NCI-H1694 (cell line): ENCODE data around the gene ACP5.
"Not testable (repeated sequence)": the region's sequence is repeated elsewhere in the genome, so short reads cannot be mapped to it uniquely, and the experiment has no call there.

Experiments used
- DNase-seq: peaks from one replicate; lab custom pipeline; 2025; lab: John Stamatoyannopoulos, UW

ACP5 gene

DNA sequence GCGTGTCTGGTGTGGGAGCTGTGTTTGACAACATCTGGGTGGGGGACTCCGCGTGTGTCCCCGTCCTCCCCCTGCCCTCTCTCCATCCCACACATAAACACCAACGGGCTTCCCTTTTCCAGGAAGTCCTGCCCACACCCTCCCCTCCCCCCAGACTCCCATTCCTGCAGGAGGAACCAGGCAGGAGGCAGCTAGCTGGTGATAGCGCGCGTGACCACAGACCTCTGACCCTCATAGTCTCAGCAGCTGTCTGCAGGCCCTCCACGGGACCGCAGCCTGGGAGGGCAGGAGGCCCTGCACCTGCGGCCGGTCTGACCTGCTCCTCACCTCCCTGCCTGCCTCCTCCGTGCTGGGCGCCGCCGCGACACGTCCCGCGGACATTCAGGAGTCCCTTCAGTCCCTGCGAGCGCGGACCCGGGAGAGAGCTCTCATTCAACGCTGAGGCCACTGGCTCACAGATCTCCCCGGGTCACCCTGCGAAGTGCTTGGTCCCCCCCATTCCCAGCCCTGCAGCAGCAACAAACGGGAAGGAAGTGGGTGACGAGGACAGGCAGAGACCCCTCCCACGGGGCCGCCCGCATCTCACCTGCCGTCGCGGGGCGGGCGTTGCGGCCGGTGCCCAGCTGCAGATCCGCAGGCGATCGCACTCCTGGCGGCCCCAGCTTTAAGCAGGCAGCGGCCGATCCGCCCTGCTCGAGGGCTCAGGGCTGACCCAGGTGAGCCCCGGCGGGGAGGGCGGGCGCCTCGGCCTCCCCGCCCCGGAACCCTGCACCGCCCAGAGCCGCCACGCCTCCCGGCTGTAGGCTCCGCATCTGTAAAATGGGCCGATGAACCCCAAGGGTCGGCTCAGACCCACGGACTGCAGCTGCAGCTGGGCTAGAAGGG is 1.1 kb upstream of the ACP5 start:
- DNase-seq, result no peak

DNA sequence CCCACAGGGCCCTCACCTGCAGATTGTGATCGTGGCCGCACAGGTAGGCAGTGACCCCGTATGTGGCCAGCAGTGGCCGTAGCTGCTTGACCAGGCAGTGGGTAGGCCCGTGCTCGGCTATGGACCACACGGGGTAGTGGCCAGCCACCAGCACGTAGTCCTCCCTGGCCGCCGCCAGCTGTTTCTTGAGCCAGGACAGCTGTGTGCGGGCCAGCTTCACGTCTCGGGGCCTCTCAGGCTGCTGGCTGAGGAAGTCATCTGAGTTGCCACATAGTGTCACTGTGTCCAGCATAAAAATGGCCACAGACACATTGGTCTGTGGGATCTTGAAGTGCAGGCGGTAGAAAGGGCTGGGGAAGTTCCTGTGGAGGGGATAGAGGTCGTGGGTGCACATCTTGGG is 1.2 kb downstream of the ACP5 start:
- no peak for DNase-seq

DNA sequence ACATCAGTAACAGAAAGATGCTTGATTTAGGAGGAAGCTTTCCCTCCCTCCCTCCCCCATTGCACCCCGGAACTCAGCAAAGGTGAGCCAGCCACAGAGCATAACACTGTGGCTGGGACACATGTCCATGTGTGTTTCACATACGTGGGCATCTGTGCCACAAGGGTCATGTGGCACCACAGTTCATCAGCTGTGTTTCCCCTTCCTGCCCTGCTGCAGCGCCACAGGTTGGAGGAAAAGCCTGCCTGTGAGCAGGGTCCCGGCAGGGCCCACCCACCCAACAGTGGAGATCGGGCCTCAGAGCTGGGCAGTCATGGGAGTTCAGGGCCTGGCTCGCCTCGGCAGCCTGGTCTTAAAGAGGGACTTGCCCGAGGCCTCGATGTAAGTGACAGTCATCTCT is 2.8 kb downstream of the ACP5 start:
- no peak for DNase-seq

DNA sequence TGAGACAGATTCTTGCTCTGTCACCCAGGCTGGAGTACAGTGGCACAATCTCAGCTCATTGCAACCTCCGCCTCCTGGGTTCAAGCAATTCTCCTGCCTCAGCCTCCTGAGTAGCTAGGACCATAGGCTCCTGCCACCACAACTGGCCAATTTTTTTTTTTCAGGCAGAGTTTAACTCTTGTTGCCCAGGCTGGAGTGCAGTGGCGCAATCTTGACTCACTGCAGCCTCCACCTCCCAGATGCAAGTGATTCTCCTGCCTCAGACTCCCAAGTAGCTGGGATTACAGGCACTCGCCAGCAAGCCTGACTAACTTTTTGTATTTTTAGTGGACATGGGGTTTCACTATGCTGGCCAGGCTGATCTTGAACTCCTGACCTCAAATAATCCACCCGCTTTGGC is 3.7 kb downstream of the ACP5 start:
- DNase-seq, result not testable (repeated sequence)

DNA sequence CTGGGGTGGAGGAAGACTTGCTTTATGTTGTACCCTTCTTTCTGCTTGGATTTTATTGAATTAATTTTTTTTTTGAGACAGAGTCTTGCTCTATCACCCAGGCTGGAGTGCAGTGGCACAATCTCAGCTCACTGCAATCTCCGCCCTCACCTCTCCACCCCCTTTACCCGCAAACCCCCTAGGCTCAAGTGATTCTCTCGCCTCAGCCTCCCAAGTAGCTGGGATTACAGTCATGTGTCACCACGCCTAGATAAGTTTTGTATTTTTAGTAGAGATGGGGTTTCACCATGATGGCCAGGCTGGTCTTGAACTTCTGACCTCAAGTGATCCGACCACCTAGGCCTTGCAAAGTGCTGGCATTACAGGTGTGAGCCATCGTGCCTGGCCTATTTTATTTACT is 4.1 kb downstream of the ACP5 start:
- not testable (repeated sequence) for DNase-seq

DNA sequence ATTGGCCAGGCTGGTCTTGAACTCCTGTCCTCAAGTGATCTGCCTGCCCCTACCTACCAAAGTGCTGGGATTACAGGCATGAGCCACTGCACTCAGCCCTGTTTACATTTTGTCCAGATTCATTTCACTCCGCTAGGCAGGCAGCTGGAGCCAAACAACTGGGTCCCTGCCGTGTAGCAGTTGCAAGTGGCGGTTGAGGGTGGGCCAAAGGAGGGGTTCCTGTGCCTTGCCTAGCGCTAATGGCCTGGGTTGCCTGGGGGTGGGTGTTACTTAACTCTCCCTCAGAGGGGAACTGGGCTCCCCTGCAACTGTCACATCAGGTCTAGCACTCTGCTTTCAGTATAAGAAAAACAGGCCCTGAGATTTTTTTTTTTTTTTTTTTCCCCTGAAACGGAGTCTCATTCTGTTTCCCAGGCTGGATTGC is 7.4 kb downstream of the ACP5 start:
- no peak for DNase-seq

DNA sequence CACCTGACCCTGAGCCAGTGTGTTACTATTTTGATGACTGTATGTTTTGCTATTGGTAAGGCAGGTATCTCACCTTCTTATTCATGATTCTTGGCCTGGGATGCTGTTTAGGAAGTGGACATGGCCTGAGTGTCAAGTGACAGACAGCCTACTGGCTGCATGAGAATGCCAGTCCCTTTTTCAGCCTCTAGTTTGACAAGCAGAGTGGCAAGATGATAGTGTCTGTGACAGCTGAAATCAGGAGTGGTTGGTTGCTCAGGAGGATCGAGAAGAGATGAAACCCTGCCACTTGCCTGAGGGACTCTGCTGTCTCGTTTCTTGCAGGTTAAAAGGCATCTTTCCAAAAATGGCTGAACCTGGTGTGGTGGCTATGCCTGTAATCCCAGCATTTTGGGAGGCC is 11.3 kb downstream of the ACP5 start:
- no peak for DNase-seq

DNA sequence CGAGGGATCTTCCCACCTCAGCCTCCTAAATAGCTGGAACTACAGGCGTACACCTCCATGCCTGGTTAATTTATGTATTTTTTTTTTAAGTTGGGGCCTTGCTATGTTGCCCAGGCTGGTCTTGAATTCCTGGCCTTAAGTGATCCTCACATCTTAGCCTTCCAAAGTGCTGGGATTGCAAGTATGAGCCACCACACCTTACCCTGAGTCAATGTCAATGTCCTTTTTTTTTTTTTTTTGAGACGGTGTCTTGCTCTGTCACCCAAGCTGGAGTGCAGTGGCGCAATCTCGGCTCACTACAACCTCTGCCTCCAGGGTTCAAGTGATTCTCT is 11.8 kb downstream of the ACP5 start:
- DNase-seq, result not testable (repeated sequence)

DNA sequence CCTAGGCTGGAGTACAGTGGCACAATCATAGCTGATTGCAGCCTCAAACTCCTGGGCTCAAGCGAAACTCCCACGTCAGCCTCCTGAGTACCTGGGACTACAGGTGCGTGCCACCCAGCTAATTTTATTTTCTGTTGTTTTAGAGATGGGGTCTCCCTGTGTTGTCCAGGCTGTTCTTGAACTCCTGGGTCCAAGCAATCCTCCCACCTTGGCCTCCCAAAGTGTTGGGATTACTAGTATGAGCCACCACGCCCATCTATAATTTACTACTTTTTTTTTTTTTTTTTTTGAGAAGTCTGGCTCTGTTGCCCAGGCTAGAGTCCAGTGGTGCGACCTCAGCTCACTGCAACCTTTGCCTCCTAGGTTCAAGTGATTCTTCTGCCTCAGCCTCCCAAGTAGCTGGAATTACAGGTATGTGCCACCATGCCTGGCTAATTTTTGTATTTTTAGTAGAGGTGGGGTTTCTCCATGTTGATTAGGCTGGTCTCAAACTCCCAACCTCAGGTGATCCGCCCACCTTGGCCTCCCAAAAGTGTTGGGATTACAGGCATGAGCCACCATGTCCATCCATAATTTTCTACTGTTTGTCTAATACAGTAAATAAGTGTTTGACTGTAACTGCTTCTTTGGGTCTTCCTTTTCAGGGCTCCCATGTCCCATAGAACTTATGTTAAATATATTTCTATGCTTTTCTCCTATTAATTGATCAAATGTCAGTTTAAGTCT is 13.2 kb downstream of the ACP5 start:
- not testable (repeated sequence) for DNase-seq

DNA sequence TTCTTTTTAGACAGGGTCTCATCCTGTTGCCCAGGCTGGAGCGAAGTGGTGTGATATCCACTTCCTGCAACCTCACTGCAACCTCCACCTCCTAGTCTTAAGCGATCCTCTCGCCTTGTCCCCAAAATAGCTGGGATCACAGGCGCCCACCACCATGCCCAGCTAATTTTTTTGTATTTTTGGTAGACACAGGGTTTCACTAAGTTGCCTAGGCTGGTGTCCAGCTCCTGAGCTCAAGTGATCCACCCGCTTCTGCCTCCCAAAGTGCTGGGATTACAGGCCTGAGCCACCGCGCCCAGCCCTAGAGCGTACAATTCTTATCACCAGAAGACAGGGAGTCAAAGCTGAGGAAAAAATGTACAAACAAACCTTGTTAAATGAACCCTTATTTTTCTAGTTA is 13.9 kb downstream of the ACP5 start:
- DNase-seq, result no peak

DNA sequence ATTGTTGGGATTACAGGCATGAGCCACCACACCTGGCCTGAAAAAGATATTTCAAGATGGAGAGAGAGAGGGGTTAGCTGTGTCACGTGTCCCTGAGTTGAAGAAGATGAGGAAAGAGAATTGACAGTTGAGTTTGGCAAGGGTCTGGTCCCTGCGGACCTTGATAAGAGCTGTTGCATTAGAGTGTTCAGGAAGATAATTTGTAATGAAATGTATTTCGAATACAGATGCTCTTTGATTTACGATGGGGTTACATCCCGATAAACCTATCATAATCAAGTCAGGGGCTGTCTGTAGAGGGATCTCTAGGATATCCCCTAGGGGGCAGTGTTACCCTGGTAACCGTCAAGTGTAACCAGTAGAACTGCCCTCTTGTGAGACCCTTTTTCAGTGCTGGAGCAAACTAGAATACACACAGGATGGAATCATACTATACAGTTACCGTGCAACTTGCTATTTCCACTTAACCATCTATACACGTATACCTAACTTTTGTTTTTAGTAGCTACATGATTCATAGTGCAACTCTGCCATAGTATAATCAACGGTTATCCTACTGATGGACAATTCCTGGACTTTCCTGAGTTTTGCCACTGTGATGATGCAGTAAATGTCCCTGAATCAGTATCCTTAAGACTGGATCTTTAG is 16.9 kb downstream of the ACP5 start:
- peak; percentile 82 for DNase-seq

DNA sequence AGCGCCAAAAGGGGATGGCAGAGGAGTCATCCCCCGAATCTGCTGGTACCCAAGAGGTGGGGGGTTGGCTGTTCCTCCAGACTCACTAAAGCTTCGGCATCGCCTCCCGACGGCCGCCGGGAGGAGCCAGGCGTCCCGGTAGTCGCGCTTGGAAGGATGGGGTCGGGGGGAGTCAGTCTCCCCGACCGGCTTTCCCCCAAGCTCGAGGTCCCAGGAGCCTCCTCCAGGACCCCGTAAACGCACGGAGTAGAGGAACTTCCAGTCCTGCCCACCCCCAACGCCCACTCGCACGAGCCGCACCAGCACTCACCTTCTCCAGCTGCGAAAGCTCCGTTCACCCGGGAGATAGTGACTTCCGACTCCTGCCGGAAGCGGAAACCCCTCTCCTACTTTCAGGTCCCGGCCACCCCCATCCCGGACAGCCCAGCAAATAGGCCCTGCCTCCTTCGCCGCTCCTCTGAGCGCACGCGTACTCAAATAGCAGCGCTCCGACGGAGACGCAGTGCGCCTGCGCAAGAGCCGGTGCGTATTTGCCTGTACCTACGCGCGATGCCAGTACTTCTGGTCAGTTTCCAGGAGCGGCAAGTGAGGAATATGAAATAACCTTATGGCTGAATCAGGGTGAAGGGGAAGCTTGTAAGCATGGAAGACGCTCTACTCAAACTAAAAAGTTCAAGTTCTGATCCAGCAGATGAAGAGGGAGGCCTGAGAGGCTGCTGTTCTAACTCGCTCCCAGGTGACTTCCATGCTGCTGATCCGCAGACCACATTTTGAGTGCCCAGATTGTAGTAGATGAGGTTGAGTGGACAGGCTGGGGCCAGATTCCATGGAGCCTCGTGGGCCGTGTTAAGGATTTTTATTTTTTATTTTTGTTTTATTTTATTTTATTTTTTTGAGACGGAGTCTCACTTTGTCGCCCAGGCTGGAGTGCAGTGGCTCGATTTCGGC is 18.3 kb downstream of the ACP5 start, which contains the start of gene ELOF1:
TSS of gene ELOF1 (minus strand) at position 350 of the 948 bp plus-strand sequence. CDS start 4,883 bp downstream, outside the sequence.
- DNase-seq, result peak; percentile 93

DNA sequence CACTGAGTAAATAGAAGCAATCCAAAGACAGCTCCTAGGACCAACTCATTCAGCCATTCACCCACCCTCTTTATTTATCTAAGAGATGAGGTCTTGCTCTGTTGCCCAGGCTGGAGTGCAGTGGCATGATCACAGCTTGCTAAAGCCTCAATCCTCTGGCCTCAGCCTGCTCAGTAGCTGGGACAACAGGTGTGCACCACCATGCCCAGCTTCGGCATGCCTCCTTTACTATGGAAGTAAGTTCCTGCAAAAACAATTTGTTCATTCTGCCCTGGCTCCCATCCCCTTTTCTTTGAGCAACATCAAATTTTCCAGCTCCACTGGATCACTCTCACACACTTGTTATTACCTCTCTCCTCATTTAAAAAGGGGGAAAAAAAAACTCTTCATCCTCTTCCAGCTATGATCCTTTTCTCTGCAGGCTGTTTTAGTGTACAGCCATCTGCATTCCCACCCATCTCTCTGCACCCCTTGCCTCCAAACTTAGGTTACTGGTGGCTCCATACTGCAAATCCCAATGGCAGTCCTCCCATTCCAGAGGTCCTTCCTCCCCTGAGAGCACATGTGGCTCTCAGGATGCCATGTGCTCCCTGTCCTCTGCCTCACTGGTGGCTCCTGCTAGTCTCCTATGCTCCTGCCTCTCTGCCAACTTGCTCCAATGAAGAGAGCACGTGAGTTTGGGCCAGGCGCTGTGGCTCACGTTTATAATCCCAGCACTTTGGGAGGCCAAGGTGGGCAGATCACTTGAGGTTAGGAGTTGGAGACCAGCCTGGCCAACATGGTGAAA is 20.6 kb downstream of the ACP5 start:
- no peak for DNase-seq

DNA sequence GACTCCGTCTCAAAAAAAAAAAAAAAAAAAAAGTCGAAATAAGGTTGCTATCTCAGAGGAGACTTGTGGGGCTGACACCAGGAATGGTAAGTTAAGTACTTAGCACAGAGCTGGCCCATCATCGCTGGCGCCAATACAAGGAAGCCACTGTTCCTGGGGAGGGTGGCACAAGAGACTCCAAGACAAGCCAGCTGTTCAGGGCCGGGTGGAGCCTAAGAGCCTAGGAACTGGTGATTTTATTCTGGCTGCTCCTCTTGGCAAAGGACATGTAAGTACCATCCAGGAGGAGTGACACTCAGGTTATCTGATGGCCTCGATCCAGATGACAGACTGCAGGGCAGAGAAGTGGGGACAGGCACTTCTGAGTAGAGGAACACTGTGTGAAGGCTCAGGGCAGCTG is 22.2 kb downstream of the ACP5 start:
- no peak for DNase-seq

DNA sequence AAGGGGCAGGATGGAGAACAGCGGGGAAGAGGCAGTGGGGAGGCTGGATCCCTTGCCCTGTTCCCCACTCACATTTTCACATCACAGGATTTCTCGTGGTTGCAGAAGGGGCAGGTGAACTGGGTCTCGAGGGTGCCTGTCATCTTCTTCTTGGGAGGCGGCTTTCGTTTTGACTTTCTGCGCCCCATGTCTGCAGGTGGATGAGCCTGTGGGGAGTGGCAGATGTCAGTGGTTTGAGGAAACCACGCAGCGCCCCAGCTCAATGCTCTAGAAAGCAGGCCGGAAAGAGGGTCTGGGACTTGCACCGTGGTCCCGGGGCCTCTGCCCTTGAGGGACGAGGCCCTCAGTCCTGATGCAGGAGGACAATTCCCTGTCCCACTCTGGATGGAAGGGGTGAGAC is 23.3 kb downstream of the ACP5 start:
- no peak for DNase-seq

DNA sequence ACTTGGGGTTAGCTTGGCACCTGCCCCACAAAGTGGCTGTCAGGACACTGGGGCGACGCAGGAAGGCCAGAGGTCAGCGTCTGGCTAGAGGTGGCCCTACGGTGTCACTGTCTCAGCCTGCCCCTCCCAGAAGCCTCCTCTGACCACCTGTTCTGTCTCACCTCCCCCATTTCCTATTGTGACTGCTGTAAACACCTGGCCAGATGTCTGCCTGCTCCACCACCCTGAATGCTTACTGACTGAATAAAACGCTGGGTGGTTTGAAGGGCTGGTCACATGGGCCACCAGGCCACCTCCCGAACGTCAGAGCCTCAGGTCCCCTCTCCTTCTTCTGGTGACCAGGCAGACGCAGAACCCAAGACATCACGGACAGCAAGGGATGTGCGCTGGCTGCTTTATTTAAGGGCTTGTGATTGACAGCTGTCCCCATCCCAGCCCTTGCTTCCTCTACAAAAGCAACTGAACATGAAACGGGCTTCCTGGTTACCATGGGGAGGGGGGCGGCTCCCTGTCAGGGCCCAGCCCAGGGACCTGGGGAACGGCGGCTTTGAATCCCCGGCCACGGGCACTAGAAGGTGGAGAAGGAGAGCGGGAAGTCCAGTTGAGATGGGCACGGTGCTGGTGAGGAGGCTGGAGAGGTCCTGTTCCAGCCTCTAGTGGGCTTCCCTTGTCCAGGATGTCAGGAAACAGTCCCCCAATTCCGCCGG is 24.6 kb downstream of the ACP5 start:
- DNase-seq, result no peak

DNA sequence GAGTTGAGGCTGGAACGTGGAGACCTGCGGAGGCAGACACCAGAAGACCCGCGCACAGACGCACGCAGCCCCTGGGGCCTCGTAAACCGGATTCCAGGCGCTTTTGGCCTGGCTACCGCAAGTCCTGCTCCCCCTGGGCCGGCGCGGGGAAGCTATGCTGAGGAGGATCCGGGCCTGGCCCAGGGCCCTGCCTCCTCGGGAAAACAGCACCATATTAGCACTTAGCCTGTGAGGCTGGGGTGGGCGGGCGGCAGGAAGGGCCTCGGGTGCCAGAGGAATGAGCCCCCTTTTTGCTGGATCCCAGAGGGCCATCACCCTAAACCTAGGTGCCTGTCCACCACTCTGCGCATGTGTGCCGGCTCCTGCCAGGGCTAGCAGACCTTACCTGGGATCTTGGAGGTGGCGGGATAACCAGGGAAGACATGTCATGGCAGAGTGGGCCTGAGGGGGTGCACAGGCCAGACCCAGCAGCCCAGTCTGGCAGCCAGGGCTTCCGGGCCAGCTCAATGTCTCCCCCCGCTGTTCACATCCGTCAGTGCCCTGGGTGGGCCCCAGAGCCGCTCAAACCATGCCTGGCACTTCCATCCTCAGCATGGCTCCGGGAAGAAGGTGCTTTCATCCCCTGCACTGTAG is 25.7 kb downstream of the ACP5 start:
- no peak for DNase-seq

DNA sequence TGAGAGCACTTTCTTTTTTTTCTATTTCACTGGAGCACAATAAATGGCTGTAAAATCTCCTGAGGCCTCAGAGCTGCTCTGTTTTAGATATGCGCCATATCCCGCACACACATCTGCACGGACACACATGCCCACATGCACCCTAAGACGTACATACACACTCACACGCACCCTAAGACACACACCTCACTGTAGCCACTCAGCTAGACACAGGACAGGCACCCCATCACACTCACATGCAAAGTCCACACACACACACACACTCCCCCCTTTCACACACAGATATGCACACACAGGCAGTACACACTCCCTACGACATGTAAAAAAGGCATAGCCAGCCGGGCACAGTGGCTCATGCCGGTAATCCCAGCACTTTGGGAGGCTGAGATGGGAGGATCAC is 27.2 kb downstream of the ACP5 start:
- no peak for DNase-seq

DNA sequence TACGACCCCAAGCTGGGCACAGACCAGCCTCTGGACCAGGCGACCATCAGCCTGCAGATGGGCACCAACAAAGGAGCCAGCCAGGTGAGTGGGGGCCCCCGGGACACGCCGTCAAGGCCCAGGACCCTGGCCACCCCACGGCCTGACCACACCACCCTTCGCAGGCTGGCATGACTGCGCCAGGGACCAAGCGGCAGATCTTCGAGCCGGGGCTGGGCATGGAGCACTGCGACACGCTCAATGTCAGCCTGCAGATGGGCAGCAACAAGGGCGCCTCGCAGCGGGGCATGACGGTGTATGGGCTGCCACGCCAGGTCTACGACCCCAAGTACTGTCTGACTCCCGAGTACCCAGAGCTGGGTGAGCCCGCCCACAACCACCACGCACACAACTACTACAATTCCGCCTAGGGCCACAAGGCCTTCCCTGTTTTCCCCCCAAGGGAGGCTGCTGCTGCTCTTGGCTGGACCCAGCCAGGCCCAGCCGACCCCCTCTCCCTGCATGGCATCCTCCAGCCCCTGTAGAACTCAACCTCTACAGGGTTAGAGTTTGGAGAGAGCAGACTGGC is 28.0 kb downstream of the ACP5 start:
- no peak for DNase-seq
